GM12873 (cell line): ENCODE results near the gene AEN.
A peak's percentile ranks its signal among the peaks of the same experiment; 100 is the strongest.

Experiments
- CTCF ChIP-seq: IDR thresholded peaks from 2 replicates; pipeline ENCODE4 v1.5.1; 2012; ENCODE audit warnings: low read depth, mild to moderate bottlenecking, moderate library complexity, low read length, control low read depth; ENCODE audit not compliant: insufficient read depth; ENCODE audit errors: missing control alignments

AEN gene

GRCh38 chr15:88623061-88623460, 1.9 kb downstream of the AEN start:
- TF ChIP-seq CTCF: no peak

GRCh38 chr15:88623632-88624031, 2.5 kb downstream of the AEN start:
- no peak for TF ChIP-seq CTCF

GRCh38 chr15:88624156-88624970, 3.2 kb downstream of the AEN start:
- TF ChIP-seq CTCF: peak; percentile 71

GRCh38 chr15:88624971-88625490, 3.9 kb downstream of the AEN start:
- TF ChIP-seq CTCF: no peak

GRCh38 chr15:88625943-88626741, 5.0 kb downstream of the AEN start:
- no peak for TF ChIP-seq CTCF

GRCh38 chr15:88627463-88627862, 6.3 kb downstream of the AEN start:
- no peak for TF ChIP-seq CTCF

- no peak for TF ChIP-seq CTCF
Measured at GRCh38 chr15:88628018-88628654, 7.0 kb downstream of the AEN start.
